HUDEP-2 (cell line): ENCODE measurements around the gene CNOT8.
"Not testable (repeated sequence)": the region's sequence is repeated elsewhere in the genome, so short reads cannot be mapped to it uniquely, and the experiment has no call there.

Source experiments
- DNase-seq, 76 experiments: peaks; one replicate each; lab custom pipeline; 2025; ENCODE audit not compliant: unreplicated experiment in 76 of 76; lab: John Stamatoyannopoulos, UW

Gene CNOT8

DNA sequence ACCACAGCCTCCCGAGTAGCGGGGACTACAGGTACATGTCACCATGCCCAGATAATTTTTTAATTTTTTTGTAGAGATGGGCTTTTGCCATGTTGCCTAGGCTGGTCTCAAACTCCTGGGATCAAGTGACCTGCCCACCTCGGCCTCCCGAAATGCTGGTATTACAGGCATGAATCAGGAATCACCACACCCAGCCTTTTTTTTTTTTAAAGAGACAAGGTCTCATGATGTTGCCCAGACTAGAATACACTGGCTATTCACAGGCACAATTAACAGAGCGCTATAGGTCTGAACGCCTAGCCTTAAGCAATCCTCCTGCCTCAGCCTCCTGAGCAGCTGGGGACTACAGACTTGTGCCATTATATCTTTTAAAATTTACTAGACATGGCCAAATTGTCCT, 43.5 kb downstream of the CNOT8 start:
- DNase-seq, result no peak

DNA sequence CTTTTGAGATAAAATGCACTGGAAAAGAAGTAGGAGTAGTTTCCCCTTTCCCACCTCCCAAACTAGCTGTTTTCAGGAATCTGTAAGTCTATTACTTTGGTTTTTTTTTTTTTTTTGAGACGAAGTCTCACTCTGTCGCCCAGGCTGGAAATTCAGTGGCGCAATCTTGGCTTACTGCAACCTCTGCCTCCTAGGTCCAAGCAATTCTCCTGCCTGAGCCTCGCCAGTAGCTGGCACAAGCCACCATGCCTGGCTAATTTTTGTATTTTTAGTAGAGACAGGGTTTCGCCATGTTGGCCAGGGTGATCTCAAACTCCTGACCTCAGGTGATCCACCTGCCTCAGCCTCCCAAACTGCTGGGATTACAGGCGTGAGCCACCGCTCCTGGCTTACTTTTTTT, 47.2 kb downstream of the CNOT8 start:
- DNase-seq, result not testable (repeated sequence)

DNA sequence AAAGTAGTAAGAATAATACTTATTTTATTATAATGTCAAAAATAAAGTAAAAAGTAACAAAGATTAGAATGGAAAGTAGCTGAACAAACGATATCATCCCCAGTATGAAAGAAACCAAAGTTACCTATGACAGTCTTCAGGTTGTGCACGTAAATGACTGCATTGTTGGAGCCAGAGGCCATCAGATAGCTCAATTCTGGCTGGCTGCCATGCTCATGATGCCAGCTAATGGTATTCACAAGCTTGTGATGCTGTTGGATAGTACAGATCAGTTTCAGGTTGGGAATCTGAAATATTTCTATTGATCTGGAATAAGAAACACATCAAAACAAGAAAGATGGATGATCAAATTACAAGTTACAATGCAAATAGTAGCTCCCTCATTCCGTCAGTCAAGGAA, 58.4 kb downstream of the CNOT8 start:
- DNase-seq, result peak in 39 of 76 experiments; percentile 2 to 51 (median 15)

DNA sequence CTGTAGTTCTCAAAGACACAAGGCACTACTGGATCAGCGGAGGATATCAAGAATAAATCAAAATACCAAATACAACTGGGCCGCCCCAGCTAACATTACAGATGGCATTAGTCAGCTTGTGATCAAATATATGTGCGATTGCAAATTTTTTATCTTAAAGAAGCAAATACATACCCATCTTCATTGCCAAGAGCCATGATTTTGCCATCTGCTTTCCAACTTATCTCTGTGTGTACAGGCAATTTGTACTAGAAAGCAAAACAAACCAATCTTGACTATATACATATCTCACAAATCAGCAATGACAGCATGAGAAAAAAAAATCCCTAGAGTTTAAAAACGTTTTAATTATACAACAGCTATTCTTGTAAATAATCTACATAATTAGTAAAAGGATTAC, 59.3 kb downstream of the CNOT8 start:
- DNase-seq, result peak in 8 of 76 experiments; percentile 4 to 30 (median 14)

DNA sequence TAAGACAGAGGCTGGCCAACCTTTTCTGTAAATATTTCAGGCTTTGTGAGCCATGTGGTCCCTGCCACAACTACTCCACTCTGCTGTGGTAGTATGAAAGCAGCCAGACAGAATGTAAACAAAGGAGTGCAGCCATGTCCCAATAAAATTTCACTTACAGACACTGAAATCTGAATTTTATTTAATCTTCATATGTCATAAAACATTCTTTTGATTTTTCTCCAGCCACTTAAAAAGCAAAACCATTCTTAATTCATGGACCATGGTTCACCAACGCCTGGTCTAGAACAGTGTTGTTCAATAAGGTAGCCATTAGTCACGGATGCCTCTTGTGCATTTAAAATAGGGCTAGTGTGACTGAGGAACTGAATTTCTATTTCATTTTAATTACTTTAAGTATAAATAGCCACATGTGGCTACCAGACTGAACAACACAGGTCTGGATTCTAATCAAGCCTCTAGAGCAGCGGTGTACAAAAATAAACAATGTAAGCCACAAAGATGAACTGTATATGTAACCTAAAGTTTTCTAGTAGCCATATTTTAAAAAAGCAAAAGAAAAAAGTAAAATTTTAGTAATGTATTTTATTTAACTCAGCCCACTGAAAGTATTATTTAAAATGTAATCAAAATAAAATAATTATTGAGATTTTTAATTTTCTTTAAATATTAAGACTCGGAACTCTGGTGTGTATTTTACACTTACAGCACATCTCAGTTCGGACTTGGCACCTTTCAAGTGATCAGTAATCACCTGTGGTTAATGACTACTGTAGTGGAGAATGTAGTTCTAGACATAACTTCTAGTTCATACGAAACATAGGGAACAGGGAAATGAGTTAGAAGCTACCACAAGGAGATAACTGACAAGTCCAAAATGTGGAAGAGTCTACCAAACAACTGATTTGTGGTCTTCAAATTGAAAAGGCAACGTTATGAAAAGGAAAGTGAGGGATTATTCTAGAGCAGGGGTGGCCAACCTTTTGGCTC, 65.3 kb downstream of the CNOT8 start:
- no peak for DNase-seq
